ENCODE data around the gene RUNX2.

Gene RUNX2

DNA sequence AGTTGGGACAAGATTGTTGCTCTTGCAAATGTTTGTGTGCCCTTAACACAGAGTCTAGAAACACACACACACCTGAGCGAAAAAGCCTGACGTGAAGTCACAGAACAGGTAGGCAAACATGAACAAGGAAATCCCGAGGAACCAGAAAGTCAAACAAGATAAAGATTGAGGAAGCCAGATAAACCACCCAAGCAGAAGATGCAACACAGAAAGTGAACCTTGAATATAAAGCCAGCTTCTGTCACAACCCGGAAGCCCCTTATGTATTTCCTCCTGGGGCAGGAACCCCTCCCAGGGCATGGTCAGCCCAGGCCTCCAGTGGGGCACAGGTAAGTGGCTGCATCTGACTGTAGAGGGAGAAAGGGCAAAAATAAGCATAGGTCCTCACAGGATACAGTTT is 207.8 kb downstream of the RUNX2 start:
- no peak overlapping the region for H3K9ac ChIP-seq (ENCODE audit: low read length)
- H3K4ac ChIP-seq (ENCODE audit: low read depth, low read length), result no peak overlapping the region
- H3K18ac ChIP-seq (ENCODE audit: low read length), result no peak overlapping the region
- no peak overlapping the region for H3K27ac ChIP-seq (ENCODE audit: low read depth, low read length)
- H2BK120ac ChIP-seq (ENCODE audit: insufficient read depth, low read length, poor library complexity), result no peak overlapping the region
- H3K23ac ChIP-seq (ENCODE audit: low read length), result no peak overlapping the region
- no peak overlapping the region for H4K12ac ChIP-seq (ENCODE audit: low read depth, low read length)
- H3K4me1 ChIP-seq (ENCODE audit: control insufficient read depth in 1 of 2, insufficient read depth in 2 of 2, low read length in 2 of 2), result no peaks in the 10 kb centered on the region
- no CpG with 5 or more reads among the region's 4 CpGs for WGBS (ENCODE audit: extremely low coverage, insufficient coverage, insufficient read length)
- no peaks in the 10 kb centered on the region for H3K79me1 ChIP-seq (ENCODE audit: low read length)
- H4K91ac ChIP-seq (ENCODE audit: low read depth, low read length), result no peak overlapping the region
- no peaks in the 10 kb centered on the region for H3K36me3 ChIP-seq (ENCODE audit: control insufficient read depth in 1 of 2, insufficient read depth in 2 of 2, low read length in 2 of 2)
- no peaks in the 10 kb centered on the region for H3K79me2 ChIP-seq (ENCODE audit: control insufficient read depth, insufficient read depth, low read length, poor library complexity)
- H3K4me3 ChIP-seq (ENCODE audit: low read depth, low read length), result no peak overlapping the region
- H3K9me3 ChIP-seq (ENCODE audit: insufficient read depth, low read depth, low read length), result no peaks in the 10 kb centered on the region
- no peak for DNase-seq
- no peak overlapping the region for H3K14ac ChIP-seq (ENCODE audit: low read length)
- no peaks in the 10 kb centered on the region for H3K27me3 ChIP-seq (ENCODE audit: insufficient read depth, low read length)
- no peak overlapping the region for H2BK5ac ChIP-seq (ENCODE audit: low read depth, low read length, poor library complexity)
- H2AK5ac ChIP-seq (ENCODE audit: low read length), result no peak overlapping the region
- no peak overlapping the region for H2AFZ ChIP-seq (ENCODE audit: insufficient read depth, low read length, poor library complexity)
- H3K4me2 ChIP-seq (ENCODE audit: low read length), result no peak overlapping the region
- H2BK12ac ChIP-seq (ENCODE audit: low read length), result no peak overlapping the region
- no peak overlapping the region for H4K8ac ChIP-seq (ENCODE audit: low read depth, low read length)

DNA sequence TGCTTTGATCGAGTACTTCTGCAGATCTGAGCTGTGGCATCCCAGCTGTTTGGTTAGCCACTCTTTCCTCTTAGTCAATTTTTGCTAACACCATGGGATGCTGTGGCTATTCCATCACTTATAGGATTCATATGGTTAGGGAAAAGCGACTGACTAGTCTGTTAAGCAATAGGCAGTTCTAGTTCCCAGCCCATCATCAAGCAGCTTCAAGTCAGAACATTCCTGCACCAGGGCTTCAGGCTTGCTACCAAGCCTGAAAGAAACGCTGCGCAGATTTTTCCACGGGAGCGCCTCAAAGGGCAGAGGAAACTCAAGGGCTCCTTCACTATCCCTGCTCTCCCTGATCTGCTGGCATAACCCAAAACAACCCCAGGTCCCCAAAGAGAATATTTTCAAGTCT is 209.4 kb downstream of the RUNX2 start:
- Histone ChIP-seq H3K79me1 (ENCODE audit: low read length) (no peaks in the 10 kb centered on the region), H2BK12ac (ENCODE audit: low read length) (no peak overlapping the region), H3K4me2 (ENCODE audit: low read length) (no peak overlapping the region), H4K12ac (ENCODE audit: low read depth, low read length) (no peak overlapping the region), H3K4ac (ENCODE audit: low read depth, low read length) (no peak overlapping the region), H3K9ac (ENCODE audit: low read length) (no peak overlapping the region), H3K4me3 (ENCODE audit: low read depth, low read length) (no peak overlapping the region), H3K36me3 (ENCODE audit: control insufficient read depth in 1 of 2, insufficient read depth in 2 of 2, low read length in 2 of 2) (no peaks in the 10 kb centered on the region), H3K4me1 (ENCODE audit: control insufficient read depth in 1 of 2, insufficient read depth in 2 of 2, low read length in 2 of 2) (no peaks in the 10 kb centered on the region), H3K27ac (ENCODE audit: low read depth, low read length) (no peak overlapping the region), H3K14ac (ENCODE audit: low read length) (no peak overlapping the region), H4K8ac (ENCODE audit: low read depth, low read length) (no peak overlapping the region), H2AK5ac (ENCODE audit: low read length) (no peak overlapping the region), H2BK120ac (ENCODE audit: insufficient read depth, low read length, poor library complexity) (no peak overlapping the region), H3K27me3 (ENCODE audit: insufficient read depth, low read length) (no peaks in the 10 kb centered on the region), H3K9me3 (ENCODE audit: insufficient read depth, low read depth, low read length) (no peaks in the 10 kb centered on the region), H2AFZ (ENCODE audit: insufficient read depth, low read length, poor library complexity) (no peak overlapping the region), H3K79me2 (ENCODE audit: control insufficient read depth, insufficient read depth, low read length, poor library complexity) (no peaks in the 10 kb centered on the region), H4K91ac (ENCODE audit: low read depth, low read length) (no peak overlapping the region), H2BK5ac (ENCODE audit: low read depth, low read length, poor library complexity) (no peak overlapping the region), H3K18ac (ENCODE audit: low read length) (no peak overlapping the region), H3K23ac (ENCODE audit: low read length) (no peak overlapping the region)
- WGBS (ENCODE audit: extremely low coverage, insufficient coverage, insufficient read length), result no CpG with 5 or more reads among the region's 6 CpGs
- no peak for DNase-seq

DNA sequence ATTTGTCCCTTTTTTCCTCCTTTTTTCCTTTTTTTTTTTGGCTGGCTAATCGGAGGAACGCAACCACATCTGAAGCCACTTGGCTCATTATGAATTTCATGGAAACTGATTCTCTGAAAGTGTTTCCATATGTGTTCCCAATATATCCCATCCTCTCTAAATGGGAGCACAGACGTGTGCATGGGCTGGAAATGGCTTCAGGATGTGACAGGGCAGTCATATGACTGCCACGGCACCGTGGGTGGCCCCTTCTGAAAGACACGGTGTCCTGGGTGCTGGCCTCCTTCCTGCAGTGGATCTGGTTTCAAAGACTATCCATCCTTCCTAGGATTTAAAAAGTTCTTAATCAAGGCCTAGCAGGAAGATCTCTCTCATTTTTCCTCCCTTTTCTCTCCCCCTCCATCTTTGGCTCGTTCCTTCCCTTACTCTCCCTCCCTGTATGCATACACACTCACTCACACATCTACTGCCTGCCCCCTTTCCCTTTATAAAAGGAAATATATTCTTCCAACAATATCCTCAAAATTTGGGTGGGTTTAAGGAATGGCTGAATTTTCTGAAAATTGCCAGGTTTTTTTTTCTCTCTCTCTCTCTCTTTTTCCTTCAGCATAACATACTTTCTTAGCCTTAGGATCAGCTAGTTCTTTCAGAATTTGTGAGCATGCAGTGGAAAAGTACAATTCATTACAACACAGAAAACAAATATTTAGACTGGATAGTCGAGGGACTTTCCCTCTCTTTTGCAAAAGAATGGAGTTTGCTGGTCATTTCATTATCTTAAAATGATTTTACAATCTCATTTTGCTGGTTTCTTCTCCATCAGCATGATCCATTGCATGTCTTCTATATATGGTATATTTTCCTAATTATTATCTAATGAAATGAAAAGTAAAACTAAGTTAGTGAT is 210.8 kb downstream of the RUNX2 start:
- H3K4me1 ChIP-seq (ENCODE audit: control insufficient read depth in 1 of 2, insufficient read depth in 2 of 2, low read length in 2 of 2), result no peaks in the 10 kb centered on the region
- H3K27ac ChIP-seq (ENCODE audit: low read depth, low read length), result no peak overlapping the region
- no peaks in the 10 kb centered on the region for H3K79me1 ChIP-seq (ENCODE audit: low read length)
- H3K14ac ChIP-seq (ENCODE audit: low read length), result no peak overlapping the region
- H3K79me2 ChIP-seq (ENCODE audit: control insufficient read depth, insufficient read depth, low read length, poor library complexity), result no peaks in the 10 kb centered on the region
- H3K9ac ChIP-seq (ENCODE audit: low read length), result no peak overlapping the region
- no peak overlapping the region for H2AK5ac ChIP-seq (ENCODE audit: low read length)
- no peak overlapping the region for H3K4me3 ChIP-seq (ENCODE audit: low read depth, low read length)
- no peaks in the 10 kb centered on the region for H3K36me3 ChIP-seq (ENCODE audit: control insufficient read depth in 1 of 2, insufficient read depth in 2 of 2, low read length in 2 of 2)
- no peak overlapping the region for H2BK12ac ChIP-seq (ENCODE audit: low read length)
- DNase-seq, result no peak
- H3K4ac ChIP-seq (ENCODE audit: low read depth, low read length), result no peak overlapping the region
- H4K91ac ChIP-seq (ENCODE audit: low read depth, low read length), result no peak overlapping the region
- WGBS (ENCODE audit: extremely low coverage, insufficient coverage, insufficient read length), result no CpG with 5 or more reads among the region's 8 CpGs
- H2AFZ ChIP-seq (ENCODE audit: insufficient read depth, low read length, poor library complexity), result no peak overlapping the region
- no peak overlapping the region for H3K23ac ChIP-seq (ENCODE audit: low read length)
- no peak overlapping the region for H3K4me2 ChIP-seq (ENCODE audit: low read length)
- no peak overlapping the region for H4K12ac ChIP-seq (ENCODE audit: low read depth, low read length)
- no peak overlapping the region for H2BK5ac ChIP-seq (ENCODE audit: low read depth, low read length, poor library complexity)
- no peak overlapping the region for H2BK120ac ChIP-seq (ENCODE audit: insufficient read depth, low read length, poor library complexity)
- no peaks in the 10 kb centered on the region for H3K9me3 ChIP-seq (ENCODE audit: insufficient read depth, low read depth, low read length)
- H4K8ac ChIP-seq (ENCODE audit: low read depth, low read length), result no peak overlapping the region
- H3K27me3 ChIP-seq (ENCODE audit: insufficient read depth, low read length), result no peaks in the 10 kb centered on the region
- H3K18ac ChIP-seq (ENCODE audit: low read length), result no peak overlapping the region

DNA sequence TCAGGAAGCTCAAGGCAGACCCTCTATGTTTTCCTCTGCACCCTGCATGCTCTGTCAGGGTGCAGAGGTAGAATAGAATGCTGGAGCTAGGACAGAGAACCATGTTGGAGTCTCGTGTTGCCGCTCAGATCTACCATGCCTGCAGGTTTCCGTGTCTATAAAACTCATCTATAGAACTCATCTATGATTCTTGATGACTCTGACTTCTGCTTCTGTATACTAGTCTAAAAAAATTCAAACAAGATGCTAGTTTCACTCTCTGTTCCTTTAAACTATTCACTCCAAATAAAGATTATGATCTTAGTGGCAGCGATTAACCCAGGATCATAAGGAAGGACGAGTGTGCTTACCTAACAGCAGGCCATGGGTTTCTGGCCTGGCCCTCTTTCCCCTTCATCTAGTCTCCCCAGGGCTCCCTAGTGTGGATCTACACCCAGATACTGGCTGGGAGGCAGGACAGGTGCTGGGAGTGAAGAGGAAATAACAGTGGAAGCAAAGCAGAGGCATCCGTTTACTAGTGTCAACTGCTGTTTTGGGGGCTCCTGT is 212.3 kb downstream of the RUNX2 start:
- no CpG with 5 or more reads among the region's 6 CpGs for WGBS (ENCODE audit: extremely low coverage, insufficient coverage, insufficient read length)

More for the DNA sequence above, 212.3 kb downstream of the RUNX2 start:
- no peak overlapping the region for H2BK12ac ChIP-seq (ENCODE audit: low read length)
- H3K4me2 ChIP-seq (ENCODE audit: low read length), result no peak overlapping the region
- H3K4ac ChIP-seq (ENCODE audit: low read depth, low read length), result no peak overlapping the region
- H3K9me3 ChIP-seq (ENCODE audit: insufficient read depth, low read depth, low read length), result no peaks in the 10 kb centered on the region
- H3K23ac ChIP-seq (ENCODE audit: low read length), result no peak overlapping the region
- H3K36me3 ChIP-seq (ENCODE audit: control insufficient read depth in 1 of 2, insufficient read depth in 2 of 2, low read length in 2 of 2), result no peaks in the 10 kb centered on the region
- H3K4me3 ChIP-seq (ENCODE audit: low read depth, low read length), result no peak overlapping the region
- H3K9ac ChIP-seq (ENCODE audit: low read length), result no peak overlapping the region
- no peak overlapping the region for H4K12ac ChIP-seq (ENCODE audit: low read depth, low read length)
- no peaks in the 10 kb centered on the region for H3K79me1 ChIP-seq (ENCODE audit: low read length)
- H3K18ac ChIP-seq (ENCODE audit: low read length), result no peak overlapping the region
- no peaks in the 10 kb centered on the region for H3K27me3 ChIP-seq (ENCODE audit: insufficient read depth, low read length)
- H3K27ac ChIP-seq (ENCODE audit: low read depth, low read length), result no peak overlapping the region
- no peak overlapping the region for H2AFZ ChIP-seq (ENCODE audit: insufficient read depth, low read length, poor library complexity)
- no peaks in the 10 kb centered on the region for H3K79me2 ChIP-seq (ENCODE audit: control insufficient read depth, insufficient read depth, low read length, poor library complexity)
- DNase-seq, result no peak
- no peak overlapping the region for H2BK120ac ChIP-seq (ENCODE audit: insufficient read depth, low read length, poor library complexity)
- H4K91ac ChIP-seq (ENCODE audit: low read depth, low read length), result no peak overlapping the region
- H3K14ac ChIP-seq (ENCODE audit: low read length), result no peak overlapping the region
- H3K4me1 ChIP-seq (ENCODE audit: control insufficient read depth in 1 of 2, insufficient read depth in 2 of 2, low read length in 2 of 2), result peaks cover 0 to 1% of the 10 kb centered on the region in 2 experiments
- no peak overlapping the region for H4K8ac ChIP-seq (ENCODE audit: low read depth, low read length)
- H2AK5ac ChIP-seq (ENCODE audit: low read length), result no peak overlapping the region
- no peak overlapping the region for H2BK5ac ChIP-seq (ENCODE audit: low read depth, low read length, poor library complexity)

Measured in trophoblast cell (in vitro differentiated cells and primary cell).